Skeletal muscle satellite cell (primary cell): ENCODE results near the gene CES4A.
A peak's percentile ranks its signal among the peaks of the same experiment; 100 is the strongest.

Experiments used
- H3K27me3 ChIP-seq: 2 replicates; pipeline ENCODE4 v1.7.0; 2013; ENCODE audit warnings: low read length; ENCODE audit not compliant: control insufficient read depth, insufficient read depth
- H3K36me3 ChIP-seq: 2 replicates; pipeline ENCODE4 v1.7.0; 2013; ENCODE audit warnings: mild to moderate bottlenecking, control low read depth, low read length; ENCODE audit not compliant: insufficient read depth
- H3K4me1 ChIP-seq: 2 replicates; pipeline ENCODE4 v1.7.0; 2013; ENCODE audit warnings: low read length; ENCODE audit not compliant: control insufficient read depth, insufficient read depth
- H3K4me2 ChIP-seq: 2 replicates; pipeline ENCODE4 v1.7.0; 2013; ENCODE audit warnings: mild to moderate bottlenecking, low read length
- H3K4me3 ChIP-seq: 2 replicates; pipeline ENCODE4 v1.7.0; 2013; ENCODE audit warnings: low read length
- H3K9ac ChIP-seq: 2 replicates; pipeline ENCODE4 v1.7.0; 2013; ENCODE audit warnings: mild to moderate bottlenecking, low read depth, low read length, moderate library complexity
- H3K9me3 ChIP-seq: replicated peaks from 2 replicates; pipeline ENCODE4 v1.7.0; 2013; ENCODE audit warnings: mild to moderate bottlenecking, control low read depth, low read length

Gene CES4A

DNA sequence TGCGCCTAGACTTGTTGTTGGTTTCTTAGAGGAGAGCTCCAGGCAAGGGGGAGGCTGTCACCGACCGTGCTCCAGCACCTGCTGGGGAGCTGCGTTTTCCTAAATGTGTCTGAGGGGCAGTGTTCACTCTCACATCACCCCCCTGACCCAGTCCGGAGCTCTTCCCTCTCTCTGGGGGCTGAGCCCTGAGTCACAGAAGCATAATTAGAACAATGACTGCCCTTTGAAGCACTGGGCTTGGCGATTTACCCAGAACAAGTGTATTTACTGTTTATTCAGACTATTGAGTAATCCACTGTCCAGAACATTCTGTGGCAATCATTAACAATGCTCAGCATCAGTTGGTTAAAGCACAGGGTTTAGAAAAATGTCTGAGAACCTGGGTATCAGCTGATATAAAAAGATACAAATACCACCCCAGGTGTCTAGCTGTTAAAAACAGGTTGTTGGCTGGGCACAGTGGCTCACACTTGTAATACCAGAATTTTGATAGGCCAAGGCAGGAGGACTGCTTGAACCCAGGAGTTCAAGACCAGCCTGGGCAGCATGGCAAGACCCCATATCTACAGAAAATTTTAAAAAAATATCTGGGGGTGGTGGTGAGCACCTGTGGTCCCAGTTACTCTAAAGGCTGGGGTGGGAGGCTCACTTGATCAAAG, 8.1 kb downstream of the CES4A start:
- H3K4me1 ChIP-seq = peaks cover 26% of the 10 kb centered on the region
- H3K9me3 ChIP-seq = no peaks in the 10 kb centered on the region
- H3K27me3 ChIP-seq = no peaks in the 10 kb centered on the region
- no peak overlapping the region for H3K9ac ChIP-seq
- H3K36me3 ChIP-seq = no peaks in the 10 kb centered on the region
- H3K4me2 ChIP-seq = no peak overlapping the region
- no peak overlapping the region for H3K4me3 ChIP-seq

DNA sequence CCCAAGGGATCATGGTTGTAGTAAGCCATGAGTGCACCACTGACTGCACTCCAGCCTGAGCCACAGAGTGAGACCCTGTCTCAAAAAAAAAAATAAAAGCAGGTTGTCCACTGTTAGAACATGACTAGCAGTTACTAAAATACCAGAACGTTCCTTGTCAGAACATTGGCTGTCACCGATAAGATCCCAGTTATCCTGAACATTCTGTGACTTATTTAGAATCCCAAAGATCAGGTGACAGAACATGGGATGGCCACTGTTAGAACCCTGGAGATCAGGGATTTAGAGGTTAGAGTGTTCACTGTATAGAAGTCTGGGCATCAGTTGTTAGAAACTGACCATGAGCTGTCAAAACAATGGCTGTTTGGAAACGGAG, 8.6 kb downstream of the CES4A start:
- Histone ChIP-seq H3K9me3 (no peaks in the 10 kb centered on the region), H3K27me3 (no peaks in the 10 kb centered on the region), H3K4me1 (peaks cover 31% of the 10 kb centered on the region), H3K36me3 (no peaks in the 10 kb centered on the region), H3K4me2 (no peak overlapping the region), H3K9ac (no peak overlapping the region), H3K4me3 (no peak overlapping the region)

- Histone ChIP-seq H3K4me1 (peaks cover 31% of the 10 kb centered on the region), H3K9ac (no peak overlapping the region), H3K27me3 (no peaks in the 10 kb centered on the region), H3K4me2 (peak overlapping the region; percentile 85), H3K36me3 (no peaks in the 10 kb centered on the region), H3K9me3 (no peaks in the 10 kb centered on the region), H3K4me3 (peak overlapping the region; percentile 67)
These were observed 12.3 kb downstream of the CES4A start for GRCh38 chr16:67000384-67001351.

DNA sequence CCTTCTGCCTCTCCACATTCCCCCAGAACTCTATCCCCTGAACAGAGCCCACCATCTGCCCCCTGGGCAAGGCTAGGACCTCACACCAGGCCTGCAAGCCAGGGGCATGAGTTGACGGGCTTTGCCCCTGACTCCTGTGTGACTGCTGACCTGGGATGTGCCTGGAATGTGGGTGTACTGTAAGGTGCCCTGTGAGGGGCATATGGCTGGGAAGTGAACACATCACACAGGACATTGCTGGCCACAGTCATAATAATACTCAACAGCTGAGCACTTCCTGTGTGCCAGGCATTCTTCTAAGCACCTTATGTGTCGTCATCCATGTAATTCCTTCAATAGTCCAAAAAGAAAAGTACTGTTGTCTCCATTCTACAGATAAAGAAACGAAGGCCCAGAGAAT, 13.3 kb downstream of the CES4A start:
- H3K4me1 ChIP-seq = peaks cover 23% of the 10 kb centered on the region
- peak overlapping the region; percentile 77 for H3K4me2 ChIP-seq
- H3K9ac ChIP-seq = no peak overlapping the region
- no peaks in the 10 kb centered on the region for H3K27me3 ChIP-seq
- H3K9me3 ChIP-seq = no peaks in the 10 kb centered on the region
- no peak overlapping the region for H3K4me3 ChIP-seq
- no peaks in the 10 kb centered on the region for H3K36me3 ChIP-seq

DNA sequence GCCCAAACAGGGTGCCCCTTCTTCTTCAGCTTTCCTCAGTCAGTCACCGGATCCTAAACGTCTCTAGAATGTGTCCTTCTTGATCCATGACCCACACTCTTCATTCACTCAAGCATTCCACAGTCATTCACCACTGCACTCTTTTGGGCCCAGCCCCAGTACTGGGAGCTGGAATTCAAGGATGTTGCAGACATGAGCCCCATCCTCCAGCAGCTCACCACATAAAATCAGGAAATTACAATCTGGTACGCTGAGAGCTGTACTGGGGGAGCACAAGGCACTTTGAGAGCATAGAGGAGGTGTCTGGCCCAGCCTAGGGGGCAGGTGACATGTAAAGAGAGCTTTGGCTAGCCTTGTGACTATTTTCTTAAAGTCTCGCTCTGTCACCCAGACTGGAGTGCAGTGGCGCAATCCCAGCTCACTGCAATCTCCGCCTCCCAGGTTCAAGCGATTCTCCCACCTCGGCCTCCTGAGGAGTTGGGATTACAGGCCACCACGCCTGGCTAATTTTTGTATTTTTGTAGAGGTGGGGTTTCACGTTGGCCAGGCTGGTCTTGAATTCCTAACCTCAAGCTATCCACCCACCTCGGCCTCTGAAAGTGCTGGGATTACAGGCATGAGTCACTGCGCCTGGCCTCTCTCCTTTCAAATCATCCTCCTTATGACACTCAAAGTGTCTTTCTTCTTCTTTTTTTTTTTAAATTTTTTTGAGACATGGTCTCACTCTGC, 18.7 kb downstream of the CES4A start:
- Histone ChIP-seq H3K4me1 (peaks cover 5% of the 10 kb centered on the region), H3K4me2 (no peak overlapping the region), H3K9me3 (no peaks in the 10 kb centered on the region), H3K9ac (no peak overlapping the region), H3K36me3 (no peaks in the 10 kb centered on the region), H3K4me3 (no peak overlapping the region), H3K27me3 (no peaks in the 10 kb centered on the region)

DNA sequence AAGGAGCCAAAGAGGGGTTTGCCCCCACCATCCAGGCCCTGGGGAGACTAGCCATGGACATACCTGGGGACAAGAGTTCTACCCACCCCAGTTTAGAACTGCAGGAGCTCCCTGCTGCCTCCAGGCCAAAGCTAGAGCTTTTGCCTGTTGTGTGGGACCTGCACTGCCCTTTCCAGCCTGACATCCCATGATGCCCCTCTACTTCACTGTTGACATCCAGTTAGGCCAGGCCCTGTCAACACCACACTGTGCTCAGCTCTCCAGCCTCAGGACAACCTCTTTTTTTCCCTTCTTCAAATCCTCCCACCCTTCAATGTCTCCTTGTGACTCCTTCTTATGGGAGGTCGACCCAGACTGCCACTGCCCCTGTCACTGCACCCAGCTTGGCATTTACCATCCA, 20.8 kb downstream of the CES4A start:
- Histone ChIP-seq H3K27me3 (no peaks in the 10 kb centered on the region), H3K4me3 (no peak overlapping the region)

DNA sequence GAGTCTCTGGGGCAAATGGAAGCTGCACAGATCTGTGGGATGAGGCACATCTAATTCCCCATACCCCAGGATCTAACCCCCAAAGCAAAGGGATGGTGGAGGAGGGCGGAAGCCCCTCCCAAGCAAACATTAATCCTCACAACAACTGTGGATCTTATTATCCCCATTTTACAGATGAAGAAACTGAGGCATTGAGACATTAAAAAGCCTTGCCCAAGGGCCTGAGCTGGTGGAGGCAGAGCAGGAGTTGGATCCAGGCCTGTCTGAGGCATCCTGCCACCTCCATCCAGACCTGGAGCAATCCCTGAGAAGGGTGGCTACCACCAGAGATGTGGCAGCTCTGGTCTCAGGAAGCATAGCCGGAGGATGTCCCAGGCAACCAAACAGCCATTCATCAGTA, 22.9 kb downstream of the CES4A start:
- Histone ChIP-seq H3K36me3 (no peaks in the 10 kb centered on the region), H3K4me3 (no peak overlapping the region), H3K27me3 (no peaks in the 10 kb centered on the region), H3K4me2 (no peak overlapping the region), H3K4me1 (peaks cover 22% of the 10 kb centered on the region), H3K9me3 (no peaks in the 10 kb centered on the region), H3K9ac (no peak overlapping the region)

More for the DNA sequence above, 20.8 kb downstream of the CES4A start:
- Histone ChIP-seq H3K4me2 (no peak overlapping the region), H3K4me1 (peaks cover 18% of the 10 kb centered on the region), H3K36me3 (no peaks in the 10 kb centered on the region), H3K9me3 (no peaks in the 10 kb centered on the region), H3K9ac (no peak overlapping the region)

DNA sequence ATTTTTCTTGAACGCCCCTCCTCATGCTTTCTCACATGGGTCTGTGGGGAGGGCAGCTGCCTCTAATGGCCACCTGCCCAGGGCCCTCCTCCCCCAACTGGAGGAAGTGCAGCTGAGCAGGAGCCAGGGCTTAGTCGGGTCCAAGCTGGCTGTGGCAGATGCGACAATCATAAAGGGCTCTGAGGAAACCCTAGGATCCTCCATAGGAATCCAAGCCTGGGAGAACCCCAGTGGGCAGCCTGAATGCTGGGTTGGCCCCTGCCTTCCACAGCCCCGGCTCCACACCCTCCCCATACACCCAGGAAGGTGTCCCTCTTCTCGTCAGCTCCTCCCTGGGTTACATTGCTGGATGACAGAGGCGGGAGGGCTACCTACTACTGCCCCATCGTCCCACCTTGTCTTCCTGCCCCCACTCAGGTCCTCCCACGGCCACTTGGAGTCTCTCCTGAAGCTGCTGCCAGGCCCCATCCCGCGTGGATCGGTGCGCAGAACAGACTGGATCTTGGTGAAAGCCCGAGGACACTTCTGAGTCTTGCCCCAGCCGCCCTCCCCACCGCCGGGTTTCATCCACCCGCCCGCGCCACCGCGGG, 24.9 kb downstream of the CES4A start:
- H3K27me3 ChIP-seq = no peaks in the 10 kb centered on the region
- peak overlapping the region; percentile 72 for H3K4me3 ChIP-seq
- peak overlapping the region; percentile 83 for H3K4me2 ChIP-seq
- H3K9me3 ChIP-seq = no peaks in the 10 kb centered on the region
- H3K36me3 ChIP-seq = no peaks in the 10 kb centered on the region
- peak overlapping the region; percentile 63 for H3K9ac ChIP-seq
- peaks cover 17% of the 10 kb centered on the region for H3K4me1 ChIP-seq

- no peaks in the 10 kb centered on the region for H3K36me3 ChIP-seq
- no peaks in the 10 kb centered on the region for H3K27me3 ChIP-seq
- H3K9me3 ChIP-seq = no peaks in the 10 kb centered on the region
- H3K4me1 ChIP-seq = peaks cover 17% of the 10 kb centered on the region
- H3K9ac ChIP-seq = peak overlapping the region; percentile 63
- peak overlapping the region; percentile 83 for H3K4me2 ChIP-seq
- H3K4me3 ChIP-seq = peak overlapping the region; percentile 72
These were observed 25.6 kb downstream of the CES4A start for GRCh38 chr16:67013823-67014633.

GRCh38 chr16:67014634-67015312, 26.4 kb downstream of the CES4A start:
- Histone ChIP-seq H3K27me3 (no peaks in the 10 kb centered on the region), H3K9me3 (no peaks in the 10 kb centered on the region), H3K9ac (peak overlapping the region; percentile 63), H3K4me3 (peak overlapping the region; percentile 72), H3K4me2 (peak overlapping the region; percentile 83), H3K36me3 (no peaks in the 10 kb centered on the region), H3K4me1 (peaks cover 17% of the 10 kb centered on the region)
